GOT3 (cell line): ENCODE measurements around the gene NUDT5.
"Not testable (repeated sequence)": the region's sequence is repeated elsewhere in the genome, so short reads cannot be mapped to it uniquely, and the experiment has no call there.

Source experiments
- DNase-seq: peaks from one replicate; lab custom pipeline; 2025; ENCODE audit warnings: mixed read lengths; lab: John Stamatoyannopoulos, UW

NUDT5 gene

GRCh38 chr10:12195603-12196506, at the start of gene NUDT5, which contains the start of gene CDC123:
TSS of gene NUDT5 (minus strand) at chr10:12195891. CDS start at chr10:12186291, 9,600 bp downstream.
TSS of gene CDC123 (plus strand) at chr10:12196188. CDS start at chr10:12196246, 58 bp downstream.
- peak; percentile 60 for DNase-seq

GRCh38 chr10:12243864-12244620, 48.4 kb upstream of the NUDT5 start:
- DNase-seq = no peak

- DNase-seq = no peak
These were observed 46.3 kb upstream of the NUDT5 start for GRCh38 chr10:12241810-12242529.

- DNase-seq = no peak
These were observed 43.1 kb upstream of the NUDT5 start for GRCh38 chr10:12238821-12239220.

GRCh38 chr10:12237265-12238220, 41.9 kb upstream of the NUDT5 start:
- DNase-seq = no peak

- no peak for DNase-seq
These were observed 40.1 kb upstream of the NUDT5 start for GRCh38 chr10:12235796-12236195.

- no peak for DNase-seq
These were observed 39.5 kb upstream of the NUDT5 start for GRCh38 chr10:12235116-12235694.

- not testable (repeated sequence) for DNase-seq
These were observed 39.0 kb upstream of the NUDT5 start for GRCh38 chr10:12234687-12235086.

- DNase-seq = no peak
These were observed 33.2 kb upstream of the NUDT5 start for GRCh38 chr10:12228851-12229250.

- not testable (repeated sequence) for DNase-seq
These were observed 30.7 kb upstream of the NUDT5 start for GRCh38 chr10:12226438-12226837.

GRCh38 chr10:12225444-12225843, 29.8 kb upstream of the NUDT5 start:
- DNase-seq = no peak

- no peak for DNase-seq
These were observed 25.9 kb upstream of the NUDT5 start for GRCh38 chr10:12221323-12222298.

GRCh38 chr10:12218991-12219390, 23.3 kb upstream of the NUDT5 start:
- DNase-seq = no peak

GRCh38 chr10:12214763-12215218, 19.1 kb upstream of the NUDT5 start:
- DNase-seq = no peak

GRCh38 chr10:12214093-12214492, 18.4 kb upstream of the NUDT5 start:
- DNase-seq = no peak

- no peak for DNase-seq
These were observed 17.9 kb upstream of the NUDT5 start for GRCh38 chr10:12213621-12214020.

GRCh38 chr10:12212454-12212853, 16.8 kb upstream of the NUDT5 start:
- no peak for DNase-seq

GRCh38 chr10:12208460-12208859, 12.8 kb upstream of the NUDT5 start:
- DNase-seq = no peak

- no peak for DNase-seq
These were observed 11.4 kb upstream of the NUDT5 start for GRCh38 chr10:12207114-12207513.
